ENCODE data around the gene TPGS1. TPM values are rescaled to one million over a fixed set of nuclear protein-coding genes. Genes with fewer than 3 reads are reported as not detected.
A peak's percentile ranks its signal among the peaks of the same experiment; 100 is the strongest.

Gene TPGS1
- total and polyA plus RNA-seq, 11 donors, result 5.7 to 39.3 (median 11.7) TPM

- H3K36me3 ChIP-seq, result no peaks in the 10 kb centered on the region
- H3K9me3 ChIP-seq, result no peaks in the 10 kb centered on the region
- no peak overlapping the region for H3K27ac ChIP-seq
- peak overlapping the region in 6 of 12 donors; percentile 9 to 37 (median 16) for H3K4me3 ChIP-seq
- peak in 1 of 4 donors; percentile 6 for ATAC-seq
- peak in 2 of 5 donors; percentile 14 to 20 for DNase-seq
- intact Hi-C loops (cut with DNase I), result no loop called here
- 6 to 28% (median 9%) methylated on average over 22 to 50 of the region's 50 CpGs for WGBS, 4 donors
- TF ChIP-seq POLR2A (IDR thresholded peaks at IDR 0.05) (no peak), CTCF (IDR thresholded peaks at IDR 0.05) (no peak)
- peaks cover 20 to 51% (median 33%) of the 10 kb centered on the region in 9 donors for H3K27me3 ChIP-seq
- peaks cover 0 to 23% (median 5%) of the 10 kb centered on the region in 12 donors for H3K4me1 ChIP-seq
Observed at GRCh38 chr19:497869-498510, 9.3 kb upstream of the TPGS1 start.

GRCh38 chr19:498511-498891 is 8.8 kb upstream of the TPGS1 start:
- Histone ChIP-seq H3K36me3 (no peaks in the 10 kb centered on the region), H3K27me3 (peaks cover 20 to 51% (median 33%) of the 10 kb centered on the region in 9 donors), H3K27ac (no peak overlapping the region), H3K4me3 (peak overlapping the region in 1 of 12 donors; percentile 11), H3K9me3 (no peaks in the 10 kb centered on the region), H3K4me1 (peaks cover 0 to 23% (median 5%) of the 10 kb centered on the region in 12 donors)
- ATAC-seq (no peak), DNase-seq (no peak)
- no peak for TF ChIP-seq POLR2A (IDR thresholded peaks at IDR 0.05)
- intact Hi-C loops (cut with DNase I), result no loop called here
- WGBS, 4 donors, result 23 to 40% (median 26%) methylated on average over 16 to 26 of the region's 26 CpGs

GRCh38 chr19:498977-499623 is 8.2 kb upstream of the TPGS1 start:
- DNase-seq (no peak), ATAC-seq (no peak)
- 77 to 81% (median 79%) methylated on average over 31 of the region's 31 CpGs for whole genome bisulfite sequencing, 4 donors
- Histone ChIP-seq H3K27me3 (peaks cover 20 to 51% (median 33%) of the 10 kb centered on the region in 9 donors), H3K9me3 (no peaks in the 10 kb centered on the region), H3K36me3 (no peaks in the 10 kb centered on the region), H3K4me1 (peaks cover 0 to 23% (median 5%) of the 10 kb centered on the region in 12 donors), H3K4me3 (no peak overlapping the region), H3K27ac (no peak overlapping the region)
- TF ChIP-seq POLR2A (IDR thresholded peaks at IDR 0.05) (no peak), CTCF (IDR thresholded peaks at IDR 0.05) (no peak)
- intact Hi-C loops (cut with DNase I), result no loop called here

- Histone ChIP-seq H3K9me3 (no peaks in the 10 kb centered on the region), H3K36me3 (no peaks in the 10 kb centered on the region), H3K4me3 (no peak overlapping the region), H3K4me1 (peaks cover 0 to 20% (median 5%) of the 10 kb centered on the region in 12 donors), H3K27ac (no peak overlapping the region), H3K27me3 (peaks cover 16 to 40% (median 22%) of the 10 kb centered on the region in 9 donors)
- no peak for ATAC-seq
- no peak for TF ChIP-seq POLR2A (IDR thresholded peaks at IDR 0.05)
- TF ChIP-seq CTCF (IDR thresholded peaks at IDR 0.05), result no peak
- 75 to 84% (median 83%) methylated on average over 11 to 17 of the region's 17 CpGs for WGBS, 4 donors
- intact Hi-C loops (cut with DNase I), result no loop called here
- peak in 2 of 5 donors; percentile 18 to 24 for DNase-seq
Observed at GRCh38 chr19:501646-502045, 5.7 kb upstream of the TPGS1 start.
